Measurements from ENCODE around the gene TBC1D12.
"Not testable (repeated sequence)": the region's sequence is repeated elsewhere in the genome, so short reads cannot be mapped to it uniquely, and the experiment has no call there.

The TBC1D12 gene

DNA sequence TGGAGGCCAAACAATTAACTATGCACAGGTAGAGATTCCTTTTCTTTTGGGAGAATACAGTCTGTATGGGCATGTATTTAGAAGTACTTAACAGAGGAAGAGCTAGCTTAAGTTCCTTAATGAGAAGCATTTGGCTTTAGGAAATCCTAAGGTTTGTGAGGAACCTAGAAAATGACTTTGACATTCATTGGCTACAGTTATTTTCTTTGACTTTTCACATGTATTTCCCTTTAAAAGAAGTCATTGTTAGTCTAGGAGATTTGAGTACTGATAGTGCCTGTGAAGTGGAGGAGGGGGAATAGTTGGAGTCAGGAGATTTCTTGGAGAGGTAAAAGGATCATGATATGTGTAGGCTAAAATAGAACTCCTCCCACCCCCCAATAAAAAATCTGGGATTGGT lies 146.9 kb downstream of the TBC1D12 start:
- DNase-seq: no peak

DNA sequence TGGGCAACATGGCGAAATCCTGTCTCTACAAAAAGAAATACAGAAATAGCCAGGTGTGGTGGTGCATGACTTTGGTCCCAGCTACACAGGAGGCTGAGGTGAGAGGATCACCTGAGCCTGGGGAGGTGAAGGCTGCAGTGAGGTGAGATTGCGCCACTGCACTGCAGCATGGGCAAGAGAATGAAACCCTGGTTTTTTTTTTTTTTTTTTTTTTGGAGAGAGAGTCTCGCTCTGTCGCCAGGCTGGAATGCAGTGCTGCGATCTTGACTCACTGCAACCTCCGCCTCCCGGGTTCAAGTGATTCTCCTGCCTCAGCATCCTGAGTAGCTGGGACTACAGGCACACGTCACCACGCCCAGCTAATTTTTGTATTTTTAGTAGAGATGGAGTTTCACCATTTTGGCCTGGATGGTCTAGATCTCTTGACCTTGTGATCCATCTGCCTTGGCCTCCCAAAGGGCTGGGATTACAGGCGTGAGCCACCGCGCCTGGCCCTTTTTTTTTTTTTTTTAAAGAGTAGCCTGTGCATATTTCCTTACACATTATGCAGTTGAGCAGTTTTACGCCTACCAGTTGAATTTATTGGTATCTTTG lies 165.5 kb downstream of the TBC1D12 start:
- DNase-seq: not testable (repeated sequence)

DNA sequence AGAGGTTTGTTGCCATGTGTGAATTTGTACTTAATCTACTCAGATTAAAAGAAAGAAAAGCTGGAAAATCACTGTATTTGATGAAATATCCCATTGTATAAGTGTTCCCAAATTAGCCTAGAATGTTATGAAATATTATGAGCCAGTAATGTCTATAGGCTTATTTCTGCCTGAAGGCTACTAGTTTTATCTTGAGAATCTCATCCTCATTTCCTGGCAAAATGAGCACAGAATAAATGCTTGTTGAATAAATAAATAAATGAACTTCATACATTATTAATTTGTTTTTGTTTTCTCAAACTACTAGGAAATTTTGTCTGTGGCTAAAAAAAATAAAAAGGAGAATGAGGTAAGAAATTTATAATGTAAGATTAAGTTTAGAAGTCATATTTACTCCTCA lies 168.7 kb downstream of the TBC1D12 start:
- no peak for DNase-seq

DNA sequence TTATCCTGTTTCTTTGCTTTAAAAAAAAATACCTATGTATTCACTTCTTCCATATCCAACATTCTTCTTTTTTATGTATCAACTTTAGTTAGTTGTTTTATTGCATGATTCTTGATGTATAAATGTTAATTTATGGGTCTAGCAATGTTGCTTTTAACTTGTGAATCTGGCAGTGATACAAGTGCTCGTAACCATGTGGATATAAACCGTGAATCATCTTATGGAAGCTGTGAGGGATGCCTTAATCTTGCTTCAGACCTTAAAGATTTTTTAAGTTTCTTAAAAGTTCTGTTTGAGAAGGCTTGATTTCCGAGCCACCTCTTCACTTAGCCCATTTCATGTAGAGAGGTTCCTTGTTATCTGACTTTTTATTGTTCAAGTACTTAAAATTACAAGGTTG lies 169.2 kb downstream of the TBC1D12 start:
- no peak for DNase-seq

DNA sequence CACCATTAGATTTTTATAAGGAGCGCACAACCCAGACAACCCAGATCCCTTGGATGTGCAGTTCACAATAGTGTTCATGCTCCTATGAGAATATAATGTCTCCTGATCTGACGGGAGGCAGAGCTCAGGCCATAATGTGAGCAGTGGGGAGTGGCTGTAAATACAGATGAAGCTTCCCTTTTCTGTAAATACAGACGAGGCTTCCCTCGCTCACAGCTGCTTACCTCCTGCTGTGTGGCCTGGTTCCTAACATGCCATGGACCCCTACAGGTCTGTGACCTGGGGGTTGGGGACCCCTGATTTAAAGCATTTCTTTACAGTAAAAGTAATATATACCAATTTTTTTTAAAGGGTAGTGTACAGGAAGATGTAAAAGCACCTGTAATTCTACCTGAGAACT lies 176.4 kb downstream of the TBC1D12 start:
- DNase-seq: no peak

DNA sequence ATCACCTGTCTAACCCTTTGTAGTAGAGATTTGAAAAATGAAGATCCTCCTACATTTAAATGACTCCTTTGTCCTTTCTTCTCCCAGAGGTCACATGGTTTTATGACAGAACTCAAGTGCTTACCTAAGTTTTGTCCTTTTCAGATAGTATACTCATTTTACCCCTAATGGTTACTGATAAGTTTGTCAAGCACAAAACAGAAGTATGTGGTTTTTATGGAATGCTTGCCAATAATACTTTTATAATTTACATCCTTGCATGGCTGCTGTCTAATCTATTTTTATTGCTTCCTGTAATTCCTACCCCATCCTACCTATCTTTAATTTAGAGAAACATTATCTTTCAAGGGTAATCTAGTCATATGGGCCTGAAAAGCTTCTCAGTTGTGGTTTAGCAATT lies 180.8 kb downstream of the TBC1D12 start:
- no peak for DNase-seq

Data from activated T-cell treated with anti-CD3 and anti-CD28 coated beads, Interleukin-2, amount 50 U/mL, for 1 hour (primary cell).